ENCODE measurements around the gene CUBN.

Gene CUBN

DNA sequence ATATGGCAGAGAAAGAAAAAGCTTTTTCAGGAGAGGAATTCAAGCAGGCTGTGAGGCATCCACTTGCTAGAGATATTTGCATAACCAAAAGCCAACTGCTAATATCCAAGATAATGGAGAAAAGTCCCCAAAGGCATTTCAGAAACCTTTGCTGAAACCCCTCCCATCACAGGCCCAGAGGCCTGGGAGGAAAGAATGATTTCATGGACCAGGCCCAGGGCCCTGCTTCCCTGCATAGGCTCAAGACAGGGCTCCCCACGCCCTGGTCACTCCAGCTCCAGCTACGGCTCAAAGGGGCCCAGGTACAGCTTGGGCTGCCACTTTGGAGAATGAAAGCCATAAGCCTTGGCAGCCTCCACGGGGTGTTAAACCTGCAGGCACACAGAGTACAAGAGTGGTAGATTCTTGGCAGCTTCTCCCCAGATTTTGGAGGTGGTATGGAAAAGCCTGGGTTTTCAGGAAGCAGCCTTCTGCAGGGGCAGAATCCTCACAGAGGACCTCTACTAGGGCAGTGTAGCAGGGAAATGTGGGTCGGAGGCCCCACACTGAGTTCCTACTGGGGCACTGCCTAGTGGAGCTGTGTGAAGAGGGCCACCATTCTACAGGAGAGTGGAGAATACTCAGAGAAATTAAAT, 306.8 kb downstream of the CUBN start:
- DNase-seq (ENCODE audit: low read depth): no peak

DNA sequence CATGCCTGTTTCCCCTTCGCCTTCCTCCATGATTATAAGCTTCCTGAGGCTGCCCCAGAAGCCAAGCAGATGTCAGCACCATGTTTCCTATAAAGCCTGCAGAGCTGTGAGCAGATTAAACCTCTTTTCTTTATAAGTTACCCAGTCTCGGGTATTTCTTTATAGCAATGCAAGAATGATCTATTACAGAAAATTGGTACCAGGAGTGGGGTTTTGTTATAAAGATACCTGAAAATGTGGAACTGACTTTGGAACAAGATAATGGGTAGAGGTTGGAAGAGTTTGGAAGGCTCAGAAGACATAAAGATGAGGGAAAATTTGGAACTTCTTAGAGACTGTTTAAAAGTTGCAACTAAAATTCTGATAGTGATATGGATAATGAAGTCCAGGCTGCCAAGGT, 307.6 kb downstream of the CUBN start:
- no peak for DNase-seq (ENCODE audit: low read depth)

DNA sequence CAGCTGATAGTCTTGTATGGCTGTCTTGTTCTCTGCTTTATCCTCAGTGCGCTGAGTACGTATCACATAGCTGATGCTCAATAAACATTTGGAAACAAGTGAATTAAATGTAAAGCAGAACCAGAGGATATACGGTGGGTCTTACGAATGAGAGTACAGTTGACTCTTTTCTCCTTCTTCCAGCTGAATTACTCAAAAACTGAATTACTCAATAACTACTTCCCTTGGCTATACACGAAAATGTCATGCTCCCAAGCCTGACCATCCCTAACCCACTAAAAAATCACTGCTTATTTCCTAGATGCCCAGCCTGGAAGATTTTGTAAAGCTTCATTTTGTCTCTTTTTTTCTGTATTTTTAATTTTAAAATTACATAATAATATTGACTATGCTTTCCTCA, 309.2 kb downstream of the CUBN start:
- no peak for DNase-seq (ENCODE audit: low read depth)

- DNase-seq (ENCODE audit: low read depth): no peak
Measured at GRCh38 chr10:16820018-16820417, 309.6 kb downstream of the CUBN start.

GRCh38 chr10:16819436-16819835, 310.2 kb downstream of the CUBN start:
- no peak for DNase-seq (ENCODE audit: low read depth)

DNA sequence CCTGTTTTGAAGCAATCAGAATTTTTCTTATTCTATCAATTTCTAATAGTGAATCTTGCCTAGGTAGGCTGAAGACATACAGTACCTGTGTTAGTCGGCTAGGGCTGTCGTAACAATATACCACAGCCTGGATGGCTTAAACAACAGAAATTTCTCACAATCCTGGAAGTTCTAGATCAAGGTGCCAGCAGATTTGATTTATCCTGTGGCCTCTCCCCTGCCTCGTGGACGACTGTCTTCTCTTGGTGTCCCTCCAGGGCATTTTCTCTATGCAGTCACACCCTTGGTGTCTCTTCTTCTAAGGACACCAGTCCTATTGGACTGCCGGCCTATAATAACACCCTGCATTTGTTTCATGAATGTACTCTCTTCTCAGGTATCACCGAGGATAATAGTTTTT, 310.6 kb downstream of the CUBN start:
- no peak for DNase-seq (ENCODE audit: low read depth)

GRCh38 chr10:16817125-16818019, 312.2 kb downstream of the CUBN start, which contains the start of gene RSU1:
Gene RSU1, minus strand, starts transcription at chr10:16817424. Its CDS starts 343 bp downstream, at chr10:16817081.
- DNase-seq (ENCODE audit: low read depth): peak; percentile 100

DNA sequence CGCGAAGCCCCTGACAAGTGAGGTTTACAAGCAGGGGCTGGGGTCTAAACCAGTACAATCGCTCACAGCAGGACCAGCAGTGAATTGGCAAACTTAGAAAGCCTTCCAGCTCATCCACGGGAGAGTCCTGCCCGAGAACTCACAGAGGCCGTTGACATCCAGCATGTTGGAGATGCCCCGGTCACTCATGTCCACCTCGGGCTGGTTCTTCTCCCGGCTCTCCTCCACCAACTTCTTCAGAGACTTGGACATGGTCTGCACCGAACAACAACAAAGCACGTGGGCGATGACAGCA, 312.8 kb downstream of the CUBN start:
- no peak for DNase-seq (ENCODE audit: low read depth)

DNA sequence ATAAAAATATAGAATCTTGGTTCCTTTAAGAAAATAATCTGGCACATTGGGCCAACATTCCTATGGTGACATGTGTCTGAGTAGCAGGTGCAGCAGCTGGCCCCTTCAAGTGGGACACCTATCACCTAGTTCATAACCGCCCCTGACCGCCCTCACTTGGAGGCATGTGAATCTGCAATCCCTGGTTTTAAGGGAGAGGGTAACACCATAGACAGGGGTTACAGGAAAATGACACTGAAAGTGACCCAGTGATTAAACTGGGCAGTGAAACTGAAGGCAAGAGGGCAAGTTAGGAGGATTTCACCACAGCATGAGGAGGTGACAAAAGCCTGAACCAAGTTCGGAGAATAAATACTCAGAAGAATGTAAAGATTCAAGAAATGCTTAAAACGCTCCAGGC, 313.4 kb downstream of the CUBN start:
- DNase-seq (ENCODE audit: low read depth): no peak

DNA sequence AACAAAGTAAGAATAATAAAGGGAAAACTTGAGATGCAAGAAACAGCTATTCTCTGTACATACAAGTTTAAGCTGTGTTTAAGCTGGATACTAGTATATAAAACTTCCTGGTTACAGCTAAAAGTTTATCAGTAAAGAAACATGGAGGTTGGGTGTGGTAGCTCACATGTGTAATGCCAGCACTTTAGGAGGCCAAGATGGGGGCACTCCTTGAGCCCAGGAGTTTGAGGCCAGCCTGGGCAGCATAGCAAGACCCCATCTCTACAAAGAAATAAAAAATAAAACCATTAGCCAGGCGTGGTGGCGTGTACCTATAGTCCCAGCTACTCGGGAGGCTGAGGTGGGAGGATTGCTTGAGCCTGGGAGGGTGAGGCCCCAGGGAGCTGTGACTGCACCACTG, 315.6 kb downstream of the CUBN start:
- DNase-seq (ENCODE audit: low read depth): no peak

GRCh38 chr10:16812676-16813075, 316.9 kb downstream of the CUBN start:
- DNase-seq (ENCODE audit: low read depth): no peak

DNA sequence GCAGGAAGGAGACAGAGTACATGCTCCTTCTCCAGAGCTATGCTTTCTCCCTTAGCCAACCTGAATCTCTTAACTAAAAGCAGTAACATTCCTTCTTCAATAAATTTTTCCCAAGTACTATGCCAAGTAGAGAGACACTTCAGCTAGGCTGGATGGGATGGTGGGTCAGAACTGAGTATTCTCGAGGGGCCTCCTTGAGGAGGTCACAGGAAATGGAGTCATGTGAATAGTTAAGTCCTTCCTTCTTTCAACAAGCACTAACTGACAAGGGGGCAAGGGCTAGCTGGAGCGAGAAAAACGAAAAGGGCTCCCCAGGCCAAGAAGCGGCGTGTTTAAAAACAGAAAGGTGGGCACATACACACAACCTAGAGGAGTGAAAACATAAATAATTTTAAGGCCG, 317.8 kb downstream of the CUBN start:
- no peak for DNase-seq (ENCODE audit: low read depth)

DNA sequence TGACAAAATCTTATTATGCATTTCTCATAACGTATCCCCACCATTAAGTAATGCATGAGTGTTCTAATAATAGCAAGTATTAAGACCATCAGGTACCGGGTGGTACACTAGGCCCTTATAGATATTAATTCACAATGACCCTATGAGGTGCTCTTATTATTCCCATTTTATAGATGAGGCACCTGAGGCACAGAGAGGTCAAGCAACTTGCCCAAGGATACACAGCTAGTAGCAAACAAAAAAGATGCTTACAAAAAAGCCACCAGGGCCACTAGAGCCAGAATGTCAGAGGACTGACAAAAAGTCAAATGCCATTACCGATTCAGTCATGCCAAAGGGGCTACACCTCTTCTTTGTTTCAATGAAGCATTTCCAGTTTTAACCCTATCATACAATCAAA, 318.3 kb downstream of the CUBN start:
- no peak for DNase-seq (ENCODE audit: low read depth)

GRCh38 chr10:16809074-16809718, 320.4 kb downstream of the CUBN start:
- no peak for DNase-seq (ENCODE audit: low read depth)

DNA sequence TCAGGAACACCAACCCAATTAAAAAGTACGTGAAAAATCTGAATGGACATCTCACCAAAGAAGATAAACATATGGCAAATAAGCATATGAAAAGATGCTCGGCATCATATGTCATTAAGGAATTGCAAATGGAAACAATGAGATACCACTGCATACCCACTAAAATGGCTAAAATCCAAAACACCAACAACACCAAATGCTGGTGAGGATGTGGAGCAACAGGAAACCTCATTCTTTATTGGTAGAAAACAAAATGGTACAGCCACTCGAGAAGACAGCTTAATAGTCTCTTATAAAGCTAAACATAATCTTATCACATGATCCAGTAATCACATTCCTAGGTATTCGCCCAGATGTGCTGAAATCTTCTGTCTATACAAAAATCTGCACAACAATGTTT, 325.5 kb downstream of the CUBN start:
- DNase-seq (ENCODE audit: low read depth): no peak

DNA sequence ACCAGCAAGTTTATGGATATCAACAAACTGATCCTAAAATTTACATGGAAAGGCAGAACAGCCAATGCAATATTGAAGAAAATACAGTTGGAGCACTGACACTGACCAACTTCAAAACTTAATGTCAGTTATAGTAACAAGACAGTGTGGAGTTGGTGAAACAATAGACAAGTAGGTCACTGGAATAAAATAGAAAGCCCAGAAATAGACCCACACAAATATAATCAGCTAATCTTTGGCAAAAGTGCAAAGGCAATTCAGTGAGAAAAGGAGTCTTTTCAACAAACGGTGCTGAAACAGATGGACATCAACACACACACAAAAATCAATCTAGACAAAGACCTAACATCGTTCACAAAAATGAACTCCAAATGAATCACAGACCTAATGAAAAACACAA, 326.1 kb downstream of the CUBN start:
- DNase-seq (ENCODE audit: low read depth): no peak

DNA sequence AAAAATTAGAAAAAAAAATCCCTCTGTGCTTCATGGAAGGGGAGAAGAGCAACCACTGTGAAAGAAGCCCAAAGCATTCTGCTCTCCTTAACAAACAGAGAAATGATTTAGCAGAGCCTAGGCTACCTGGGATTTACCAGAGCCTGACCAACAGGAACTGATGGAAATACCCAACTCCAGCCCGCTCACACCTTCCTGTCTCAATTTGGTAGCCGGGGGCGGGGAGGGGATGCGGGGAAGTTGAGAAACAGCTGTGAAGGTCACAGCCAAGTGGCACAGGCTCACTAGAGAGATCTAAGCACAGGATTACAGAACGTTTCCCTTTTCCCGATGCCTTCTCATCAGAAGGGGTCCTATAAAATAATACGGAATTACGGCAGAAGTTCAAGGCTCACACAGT, 330.0 kb downstream of the CUBN start:
- no peak for DNase-seq (ENCODE audit: low read depth)

- DNase-seq (ENCODE audit: low read depth): no peak
Measured at GRCh38 chr10:16798571-16798970, 331.0 kb downstream of the CUBN start.

DNA sequence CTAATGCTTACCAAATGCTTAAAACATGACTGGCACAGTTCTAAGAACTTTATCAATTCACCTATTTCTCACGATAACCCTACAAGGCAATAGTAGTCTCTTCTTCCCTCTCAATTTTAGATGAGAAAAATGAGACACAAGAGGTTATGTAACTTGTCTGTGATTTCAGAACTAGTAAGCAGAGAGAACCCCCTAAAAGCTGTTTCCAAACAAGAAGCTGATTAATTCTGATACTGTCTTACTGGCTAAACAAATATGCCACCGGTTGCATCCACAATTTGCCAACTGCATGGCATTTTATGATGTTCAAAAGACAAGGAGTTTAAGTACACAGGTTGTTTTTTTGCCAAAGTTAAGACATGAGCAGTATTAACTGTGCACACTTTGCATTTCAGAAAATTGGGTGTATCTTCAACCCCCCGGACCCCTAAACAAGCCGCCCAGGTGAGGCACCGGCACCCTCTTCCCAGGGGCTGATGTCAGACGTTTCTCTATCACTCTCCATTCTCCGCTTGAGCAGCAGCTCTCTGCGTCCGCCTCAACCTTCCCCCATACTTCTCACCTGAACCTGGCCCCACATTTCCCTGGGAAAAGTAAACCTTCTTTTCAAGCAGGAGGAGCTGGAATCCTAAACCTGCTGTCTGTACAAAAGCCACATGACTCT, 334.1 kb downstream of the CUBN start:
- DNase-seq (ENCODE audit: low read depth): no peak

- DNase-seq (ENCODE audit: low read depth): no peak
Measured at GRCh38 chr10:16794005-16794404, 335.6 kb downstream of the CUBN start.

- no peak for DNase-seq (ENCODE audit: low read depth)
Measured at GRCh38 chr10:16792675-16793074, 336.9 kb downstream of the CUBN start.

GRCh38 chr10:16789765-16790164, 339.8 kb downstream of the CUBN start:
- DNase-seq (ENCODE audit: low read depth): no peak

DNA sequence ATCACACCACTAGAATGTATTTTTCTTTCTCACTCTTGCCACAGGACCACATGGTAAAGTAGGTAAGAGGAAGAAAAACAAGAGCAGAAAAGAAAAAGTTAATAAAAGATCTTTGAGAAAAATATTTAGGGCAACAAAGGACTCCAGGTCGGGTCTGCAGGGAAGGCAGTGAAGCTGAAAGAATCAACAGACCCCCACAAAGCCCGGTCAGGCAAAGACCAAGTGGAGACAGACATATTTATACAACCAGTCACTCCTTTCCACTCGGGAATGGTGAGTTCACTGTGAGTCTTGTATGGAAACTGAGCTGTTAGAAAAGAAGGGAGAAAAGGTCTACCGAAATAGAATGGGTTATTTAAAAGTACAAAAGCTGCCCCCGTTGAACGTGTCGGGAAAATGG, 340.4 kb downstream of the CUBN start:
- DNase-seq (ENCODE audit: low read depth): no peak

Data from stimulated activated CD8-positive, alpha-beta memory T cell treated with anti-CD3 and anti-CD28 coated beads, Interleukin-15, amount 100 ng/mL, for 24 hours (primary cell).